HEK293 (cell line): ENCODE data around the gene ZNF507.

Source experiments
- CTCF ChIP-seq: fragments of 450-650 bp; formaldehyde crosslinking; IDR thresholded peaks from 2 replicates; pipeline ENCODE4 v1.5.1; 2016; ENCODE audit warnings: missing biosample characterization, missing genetic modification characterization
- SP2 ChIP-seq: fragments of 450-650 bp; formaldehyde crosslinking; IDR thresholded peaks from 2 replicates; pipeline ENCODE4 v1.5.1; 2016; ENCODE audit warnings: missing biosample characterization, missing genetic modification characterization
- ZFP69B ChIP-seq: fragments of 450-650 bp; formaldehyde crosslinking; IDR thresholded peaks from 2 replicates; pipeline ENCODE4 v1.5.1; 2016; ENCODE audit warnings: missing biosample characterization, missing genetic modification characterization
- ZNF10 ChIP-seq: fragments of 450-650 bp; formaldehyde crosslinking; IDR thresholded peaks from 2 replicates; pipeline ENCODE4 v1.5.1; 2017; ENCODE audit warnings: missing biosample characterization, missing genetic modification characterization
- ZNF274 ChIP-seq, 2 experiments: fragments of 200-500 bp in 1 of 2; fragments of 450-650 bp in 1 of 2; sonication (Bioruptor generic) in 1 of 2; formaldehyde crosslinking in 1 of 2; IDR thresholded peaks; 2 replicates each; pipeline versions ENCODE4 v1.5.1 to v1.6.1; 2014 to 2016; ENCODE audit warnings: borderline replicate concordance in 1 of 2, inconsistent platforms in 1 of 2, low read length in 1 of 2, missing biosample characterization in 1 of 2, missing genetic modification characterization in 1 of 2
- ZNF513 ChIP-seq: fragments of 450-650 bp; IDR thresholded peaks from 2 replicates; pipeline ENCODE4 v1.5.1; 2018; ENCODE audit warnings: missing biosample characterization, missing genetic modification characterization
- ZNF670 ChIP-seq: fragments of 450-650 bp; formaldehyde crosslinking; IDR thresholded peaks from 2 replicates; pipeline ENCODE4 v1.5.1; 2016; ENCODE audit warnings: missing biosample characterization, missing genetic modification characterization, low read depth
- ZNF707 ChIP-seq: fragments of 450-650 bp; formaldehyde crosslinking; IDR thresholded peaks from 2 replicates; pipeline ENCODE4 v1.5.1; 2016; ENCODE audit warnings: missing biosample characterization, missing genetic modification characterization
- TF ChIP-seq, protein P1 (sequence below): fragments of 450-650 bp; formaldehyde crosslinking; optimal IDR thresholded peaks from 2 replicates; pipeline ENCODE3; 2016; ENCODE audit warnings: missing biosample characterization, mild to moderate bottlenecking, missing genetic modification characterization

DNA sequence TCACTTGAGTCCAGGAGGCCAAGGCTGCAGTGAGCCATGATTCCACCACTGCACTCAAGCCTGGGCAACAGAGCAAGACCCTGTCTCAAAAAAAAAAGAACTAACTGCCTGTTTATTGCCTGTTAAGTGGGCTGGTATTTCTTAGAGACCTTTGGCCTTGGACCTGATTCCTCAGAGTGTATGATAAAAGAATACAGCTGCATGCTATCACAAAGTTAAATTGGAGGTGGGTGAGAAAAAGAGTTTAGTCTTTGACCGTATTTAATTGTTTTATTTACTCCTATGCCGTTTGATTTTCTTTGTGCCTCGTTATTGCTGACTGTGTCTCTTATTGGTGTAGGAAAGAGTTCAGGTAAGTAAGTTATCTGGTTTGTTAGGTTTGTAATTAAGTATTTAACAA, 34.9 kb downstream of the ZNF507 start:
- TF ChIP-seq ZFP69B (tag by site-specific recombination) (no peak), ZNF707 (tag by site-specific recombination) (no peak), CTCF (no peak), SP2 (tag by site-specific recombination) (no peak), ZNF10 (tag by site-specific recombination) (no peak), ZNF274 (IDR thresholded peaks at IDR 0.05; ENCODE audit: low read length) (no peak), ZNF274 (tag by site-specific recombination; IDR thresholded peaks at IDR 0.05; ENCODE audit: borderline replicate concordance) (no peak), ZNF670 (tag by site-specific recombination) (no peak), ZNF513 (no peak)
- TF ChIP-seq, protein P1, sequence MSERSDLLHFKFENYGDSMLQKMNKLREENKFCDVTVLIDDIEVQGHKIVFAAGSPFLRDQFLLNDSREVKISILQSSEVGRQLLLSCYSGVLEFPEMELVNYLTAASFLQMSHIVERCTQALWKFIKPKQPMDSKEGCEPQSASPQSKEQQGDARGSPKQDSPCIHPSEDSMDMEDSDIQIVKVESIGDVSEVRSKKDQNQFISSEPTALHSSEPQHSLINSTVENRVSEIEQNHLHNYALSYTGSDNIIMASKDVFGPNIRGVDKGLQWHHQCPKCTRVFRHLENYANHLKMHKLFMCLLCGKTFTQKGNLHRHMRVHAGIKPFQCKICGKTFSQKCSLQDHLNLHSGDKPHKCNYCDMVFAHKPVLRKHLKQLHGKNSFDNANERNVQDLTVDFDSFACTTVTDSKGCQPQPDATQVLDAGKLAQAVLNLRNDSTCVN (tag by site-specific recombination), result no peak
